Osteoblast (primary cell): Measurements from ENCODE around the gene FBXW12. TPM values are rescaled to one million over a fixed set of nuclear protein-coding genes. Genes with fewer than 3 reads are reported as not detected.

Experiments used
- DNase-seq: peaks from one replicate; pipeline ENCODE4 v3.0.0; 2011; ENCODE audit warnings: low spot score, mixed read lengths; ENCODE audit not compliant: insufficient read length; ENCODE audit errors: missing footprints
- H2AFZ ChIP-seq: 2 replicates; pipeline ENCODE4 v1.6.0; 2011; ENCODE audit warnings: mild to moderate bottlenecking, low read length
- H3K27ac ChIP-seq: 2 replicates; pipeline ENCODE4 v1.5.1; 2011; ENCODE audit warnings: mild to moderate bottlenecking, low read depth, low read length, moderate library complexity
- H3K27me3 ChIP-seq: 2 replicates; pipeline ENCODE4 v1.6.0; 2012; ENCODE audit warnings: mild to moderate bottlenecking, control low read depth, inconsistent platforms, low read length, moderate library complexity; ENCODE audit not compliant: insufficient read depth
- H3K36me3 ChIP-seq: 2 replicates; pipeline ENCODE4 v1.5.1; 2011; ENCODE audit warnings: mild to moderate bottlenecking, low read length, control low read depth, moderate library complexity; ENCODE audit not compliant: insufficient read depth
- H3K4me1 ChIP-seq: 2 replicates; pipeline ENCODE4 v1.5.1; 2011; ENCODE audit warnings: mild to moderate bottlenecking, low read length, control low read depth, moderate library complexity; ENCODE audit not compliant: insufficient read depth
- H3K4me2 ChIP-seq: 2 replicates; pipeline ENCODE4 v1.6.0; 2011; ENCODE audit warnings: mild to moderate bottlenecking, low read length; ENCODE audit not compliant: insufficient read depth
- H3K4me3 ChIP-seq: fragments of 200-600 bp; sonication (generic); 3 replicates; pipeline ENCODE4 v1.5.1; 2012; ENCODE audit warnings: mild to moderate bottlenecking, low read length, inconsistent platforms; ENCODE audit not compliant: insufficient read depth
- H3K79me2 ChIP-seq: 2 replicates; pipeline ENCODE4 v1.6.0; 2012; ENCODE audit warnings: mild to moderate bottlenecking, low read length, control low read depth, inconsistent platforms; ENCODE audit not compliant: insufficient read depth
- H3K9me3 ChIP-seq: 2 replicates; pipeline ENCODE4 v1.5.1; 2011; ENCODE audit warnings: low read depth, low read length, control low read depth
- H4K20me1 ChIP-seq: 2 replicates; pipeline ENCODE4 v1.6.0; 2012; ENCODE audit warnings: mild to moderate bottlenecking, low read length, control low read depth; ENCODE audit not compliant: insufficient read depth
- total RNA-seq: library from RNA; depleted of rRNA; stranded (reverse); fragments of >200 nt; gene quantifications from 2 replicates; pipeline ENCODE4 v1.2.3, GENCODE V29; 2012
- TF ChIP-seq, protein P1 (sequence below): IDR thresholded peaks from 2 replicates; pipeline ENCODE4 v1.5.1; 2011; ENCODE audit warnings: mild to moderate bottlenecking, low read depth, low read length, moderate library complexity; ENCODE audit errors: extremely low read depth

The FBXW12 gene
- total RNA-seq, 1 donor = not detected

DNA sequence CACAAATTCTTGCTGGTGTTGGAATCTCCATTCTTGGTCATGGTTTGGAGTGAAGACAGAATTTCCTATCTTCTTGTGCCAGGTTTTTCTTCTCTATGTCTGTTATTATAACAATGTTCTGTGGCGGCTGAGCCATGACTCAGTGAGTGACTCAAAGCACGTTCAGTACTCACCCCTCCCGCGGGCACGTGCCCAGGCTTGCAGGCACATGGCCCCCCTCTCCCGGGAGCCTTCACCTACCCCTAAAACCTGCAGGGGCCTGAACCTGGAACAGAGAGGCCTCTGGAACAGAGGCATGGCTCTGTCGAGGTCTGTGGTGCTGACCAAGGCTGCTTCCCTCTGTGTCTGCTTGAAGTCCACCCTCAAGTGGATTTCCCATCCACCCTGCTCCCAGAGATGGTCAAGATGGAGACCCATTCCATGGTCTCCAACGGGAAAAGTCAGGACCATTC, 30.3 kb downstream of the FBXW12 start:
- Histone ChIP-seq H3K79me2 (no peaks in the 10 kb centered on the region), H3K4me1 (peaks cover 11% of the 10 kb centered on the region), H3K27ac (peak overlapping the region; percentile 17), H3K36me3 (no peaks in the 10 kb centered on the region), H3K4me3 (no peak overlapping the region), H2AFZ (no peak overlapping the region), H3K4me2 (peak overlapping the region; percentile 49), H3K9me3 (no peaks in the 10 kb centered on the region), H4K20me1 (no peaks in the 10 kb centered on the region), H3K27me3 (peaks cover 22% of the 10 kb centered on the region)
- peak; percentile 99 for DNase-seq
- TF ChIP-seq, protein P1, sequence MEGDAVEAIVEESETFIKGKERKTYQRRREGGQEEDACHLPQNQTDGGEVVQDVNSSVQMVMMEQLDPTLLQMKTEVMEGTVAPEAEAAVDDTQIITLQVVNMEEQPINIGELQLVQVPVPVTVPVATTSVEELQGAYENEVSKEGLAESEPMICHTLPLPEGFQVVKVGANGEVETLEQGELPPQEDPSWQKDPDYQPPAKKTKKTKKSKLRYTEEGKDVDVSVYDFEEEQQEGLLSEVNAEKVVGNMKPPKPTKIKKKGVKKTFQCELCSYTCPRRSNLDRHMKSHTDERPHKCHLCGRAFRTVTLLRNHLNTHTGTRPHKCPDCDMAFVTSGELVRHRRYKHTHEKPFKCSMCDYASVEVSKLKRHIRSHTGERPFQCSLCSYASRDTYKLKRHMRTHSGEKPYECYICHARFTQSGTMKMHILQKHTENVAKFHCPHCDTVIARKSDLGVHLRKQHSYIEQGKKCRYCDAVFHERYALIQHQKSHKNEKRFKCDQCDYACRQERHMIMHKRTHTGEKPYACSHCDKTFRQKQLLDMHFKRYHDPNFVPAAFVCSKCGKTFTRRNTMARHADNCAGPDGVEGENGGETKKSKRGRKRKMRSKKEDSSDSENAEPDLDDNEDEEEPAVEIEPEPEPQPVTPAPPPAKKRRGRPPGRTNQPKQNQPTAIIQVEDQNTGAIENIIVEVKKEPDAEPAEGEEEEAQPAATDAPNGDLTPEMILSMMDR = no peak

DNA sequence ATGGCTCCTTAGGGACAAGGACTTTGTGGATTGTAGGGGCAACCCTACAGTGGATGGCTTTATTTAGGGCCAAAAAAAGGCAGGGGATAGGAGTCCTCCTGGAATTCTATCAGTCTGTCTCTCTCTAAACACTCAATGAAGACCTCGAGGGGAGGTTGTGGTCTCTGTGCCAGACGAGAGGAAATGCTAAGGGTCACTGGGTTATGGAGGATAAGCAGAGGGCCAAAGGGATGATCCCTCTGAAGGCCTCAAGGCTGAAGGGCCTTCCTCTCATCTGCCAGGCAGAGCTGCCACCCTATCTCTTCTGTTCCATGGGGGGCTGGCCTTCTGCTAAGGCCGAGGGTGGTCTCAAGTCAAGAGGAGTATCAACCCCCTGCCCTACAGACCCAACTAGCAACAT, 30.9 kb downstream of the FBXW12 start:
- H3K36me3 ChIP-seq = no peaks in the 10 kb centered on the region
- peaks cover 11% of the 10 kb centered on the region for H3K4me1 ChIP-seq

DNA sequence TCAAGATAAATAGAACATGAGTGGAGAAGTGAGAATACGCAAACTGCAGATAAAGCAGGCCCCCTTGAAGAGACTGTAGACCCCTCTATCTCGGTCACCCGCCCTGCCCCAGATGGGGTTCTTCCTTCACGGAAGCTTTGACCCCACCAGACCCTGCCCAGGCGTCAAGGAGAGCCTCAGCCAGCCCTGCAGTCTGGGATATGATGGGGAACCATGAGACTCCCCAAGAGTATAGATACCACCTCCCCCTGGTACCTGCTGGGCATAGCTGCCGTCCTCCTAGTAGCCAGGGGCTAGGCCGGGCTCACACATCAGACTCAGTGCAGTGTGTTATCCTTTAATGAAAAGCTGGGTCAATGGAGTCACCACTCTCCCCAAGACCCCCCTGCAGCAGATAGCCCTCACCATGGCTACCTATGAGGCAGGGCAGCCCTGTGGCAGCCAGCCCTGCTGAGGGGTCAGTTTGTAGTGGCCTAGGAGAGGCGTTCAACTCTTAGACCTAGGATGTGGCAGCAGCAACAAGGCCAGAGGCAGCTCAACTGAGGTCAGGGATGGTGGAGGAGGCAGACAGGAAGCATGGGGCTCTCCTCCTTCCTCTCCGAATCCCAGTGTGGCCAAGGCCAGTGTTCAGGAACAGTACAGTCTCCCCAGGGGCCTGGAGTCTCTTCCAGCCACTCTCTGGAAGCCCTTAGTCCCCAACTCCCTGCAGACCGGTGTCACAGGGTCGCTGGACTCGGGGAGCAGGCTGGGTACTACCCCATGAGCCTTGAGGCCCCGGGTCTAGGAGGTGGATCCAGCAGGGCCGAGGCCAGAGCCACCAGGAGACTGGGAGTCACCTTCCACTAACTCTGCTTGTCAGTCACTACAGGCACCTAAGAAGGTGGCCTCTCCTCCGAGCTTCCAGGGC, 31.8 kb downstream of the FBXW12 start:
- TF ChIP-seq, protein P1 = no peak
- Histone ChIP-seq H3K79me2 (no peaks in the 10 kb centered on the region), H3K4me1 (peaks cover 11% of the 10 kb centered on the region), H2AFZ (no peak overlapping the region), H4K20me1 (no peaks in the 10 kb centered on the region), H3K9me3 (no peaks in the 10 kb centered on the region), H3K27me3 (peaks cover 12% of the 10 kb centered on the region), H3K4me2 (no peak overlapping the region), H3K4me3 (no peak overlapping the region), H3K36me3 (no peaks in the 10 kb centered on the region), H3K27ac (no peak overlapping the region)
- peak; percentile 45 for DNase-seq

More for the DNA sequence above, 30.9 kb downstream of the FBXW12 start:
- no peak overlapping the region for H2AFZ ChIP-seq
- H3K27me3 ChIP-seq = peaks cover 21% of the 10 kb centered on the region
- DNase-seq = peak; percentile 56
- no peaks in the 10 kb centered on the region for H3K79me2 ChIP-seq
- H3K27ac ChIP-seq = no peak overlapping the region
- TF ChIP-seq, protein P1 = no peak
- H4K20me1 ChIP-seq = no peaks in the 10 kb centered on the region
- no peaks in the 10 kb centered on the region for H3K9me3 ChIP-seq
- H3K4me2 ChIP-seq = no peak overlapping the region
- H3K4me3 ChIP-seq = no peak overlapping the region
